Naive thymus-derived CD4-positive, alpha-beta T cell (primary cell): ENCODE measurements around the gene RCC2. TPM values are rescaled to one million over a fixed set of nuclear protein-coding genes. Genes with fewer than 3 reads are reported as not detected.
"Not testable (repeated sequence)": the region's sequence is repeated elsewhere in the genome, so short reads cannot be mapped to it uniquely, and the experiment has no call there.

Source experiments
- ATAC-seq: fragments of 150-1000 bp; cut with Tn5 transposase; 2 replicates; pipeline ENCODE4 v1.10.0; 2021; ENCODE audit warnings: mild to moderate bottlenecking, moderate library complexity
- CTCF ChIA-PET: fragments of 350-600 bp; sonication (Branson Sonifier 250); formaldehyde crosslinking; loops from one replicate; lab custom pipeline; 2021; ENCODE audit warnings: antibody characterized with exemption; lab: Charles Lee
- POLR2A ChIA-PET: fragments of 350-600 bp; sonication (Branson Sonifier 250); formaldehyde crosslinking; loops from one replicate; lab custom pipeline; 2021; ENCODE audit warnings: antibody characterized with exemption, inconsistent platforms; lab: Charles Lee
- DNase-seq, 9 donors: peaks; one replicate each; pipeline versions ENCODE4 v3.0.0 to v3.0.0-alpha.2; 2020 to 2022; ENCODE audit warnings: mixed read lengths in 1 of 9
- H3K27ac ChIP-seq: one replicate; pipeline ENCODE4 v1.7.0; 2013; ENCODE audit warnings: mild to moderate bottlenecking, low read depth, low read length, moderate library complexity
- H3K27me3 ChIP-seq, 2 donors: one replicate each; pipeline ENCODE4 v1.7.0; 2013; ENCODE audit warnings: low read length in 2 of 2, mild to moderate bottlenecking in 2 of 2, moderate library complexity in 2 of 2; ENCODE audit not compliant: control insufficient read depth in 2 of 2, insufficient read depth in 2 of 2
- H3K36me3 ChIP-seq, 3 experiments: 1 replicate in 2 of 3; 2 replicates in 1 of 3; pipeline ENCODE4 v1.7.0; 2013; ENCODE audit warnings: low read length in 3 of 3, mild to moderate bottlenecking in 3 of 3, moderate library complexity in 1 of 3; ENCODE audit not compliant: insufficient read depth in 3 of 3, control insufficient read depth in 2 of 3
- H3K4me1 ChIP-seq, 2 donors: one replicate each; pipeline ENCODE4 v1.7.0; 2013; ENCODE audit warnings: low read length in 2 of 2, mild to moderate bottlenecking in 2 of 2, moderate library complexity in 1 of 2; ENCODE audit not compliant: control insufficient read depth in 2 of 2, insufficient read depth in 2 of 2
- H3K4me3 ChIP-seq: 2 replicates; pipeline ENCODE4 v1.7.0; 2013; ENCODE audit warnings: mild to moderate bottlenecking, low read length
- H3K9me3 ChIP-seq, 3 experiments: 1 replicate in 2 of 3; 2 replicates in 1 of 3; pipeline ENCODE4 v1.7.0; 2013; ENCODE audit warnings: low read length in 3 of 3; ENCODE audit not compliant: control insufficient read depth in 2 of 3
- H3K27ac Mint-ChIP-seq, 9 donors: one replicate each; pipeline ENCODE4 v1.8.0; 2020 to 2022; ENCODE audit warnings: mixed read lengths in 9 of 9, mild to moderate bottlenecking in 8 of 9, moderate library complexity in 5 of 9, inconsistent platforms in 2 of 9
- H3K27me3 Mint-ChIP-seq, 5 donors: one replicate each; pipeline ENCODE4 v1.8.0; 2021 to 2022; ENCODE audit warnings: mixed read lengths in 5 of 5, mild to moderate bottlenecking in 1 of 5
- H3K36me3 Mint-ChIP-seq, 5 donors: one replicate each; pipeline ENCODE4 v1.8.0; 2020 to 2022; ENCODE audit warnings: mixed read lengths in 5 of 5, mild to moderate bottlenecking in 3 of 5, inconsistent platforms in 1 of 5
- H3K4me1 Mint-ChIP-seq, 7 donors: one replicate each; pipeline ENCODE4 v1.8.0; 2020 to 2022; ENCODE audit warnings: mixed read lengths in 7 of 7, mild to moderate bottlenecking in 3 of 7, inconsistent platforms in 1 of 7
- H3K4me3 Mint-ChIP-seq, 10 donors: one replicate each; pipeline ENCODE4 v1.8.0; 2020 to 2022; ENCODE audit warnings: mild to moderate bottlenecking in 10 of 10, mixed read lengths in 10 of 10, moderate library complexity in 6 of 10, inconsistent platforms in 2 of 10
- H3K9me3 Mint-ChIP-seq, 11 donors: one replicate each; pipeline ENCODE4 v1.8.0; 2020 to 2022; ENCODE audit warnings: mixed read lengths in 11 of 11, mild to moderate bottlenecking in 4 of 11, inconsistent platforms in 1 of 11, moderate library complexity in 1 of 11
- intact Hi-C, 2 donors: fragments of 100-400 bp; cut with micrococcal nuclease; formaldehyde crosslinking; loops; one replicate each; pipeline ENCODE4 v1.15.1; 2023
- polyA plus RNA-seq, 2 donors: library from polyadenylated mRNA; unstranded; fragments of 300-500 nt; fragmentation: Illumina TruSeq; gene quantifications; one replicate each; pipeline ENCODE4 v1.2.3, GENCODE V29; 2021
- total RNA-seq, 6 experiments: library from RNA in 5 of 6; stranded (reverse) in 5 of 6; gene quantifications; 1 replicate in 5 of 6; 2 replicates in 1 of 6; pipeline ENCODE4 v1.2.3 and lab custom pipeline; 2021 to 2026

The RCC2 gene
- total and polyA plus RNA-seq, 7 experiments from 2014 or later, result 12.0 to 130 (median 43.5) TPM

DNA sequence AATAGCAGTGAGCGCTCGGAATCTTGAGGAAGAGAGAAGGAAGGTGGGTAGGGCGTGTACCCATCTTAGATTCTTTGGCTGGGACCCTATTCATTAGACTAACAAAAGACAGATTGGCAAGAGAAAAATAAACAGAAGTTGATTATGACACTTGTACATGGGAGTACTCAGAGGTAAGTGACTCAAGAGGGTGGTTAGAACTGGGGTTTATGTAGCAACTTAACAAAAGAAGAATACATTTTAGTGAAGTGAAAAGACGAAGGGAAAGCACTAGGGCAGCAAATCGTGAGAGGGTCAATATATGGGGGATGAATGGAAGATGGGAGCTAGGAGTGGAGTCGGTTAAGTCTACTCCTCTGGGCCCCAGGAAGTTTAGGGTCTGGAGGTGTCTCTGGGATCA lies 25.8 kb upstream of the RCC2 start:
- ChIA-PET POLR2A (no interaction called here), CTCF (interaction anchor here (0.6 kb wide), 1 partner anchor 78 kb away, joined by 5 read pairs; no protein-coding TSS in a partner anchor)
- no peaks in the 10 kb centered on the region for H3K4me1 Mint-ChIP-seq
- Histone ChIP-seq H3K4me3 (no peak overlapping the region), H3K27me3 (no peaks in the 10 kb centered on the region), H3K9me3 (no peaks in the 10 kb centered on the region), H3K36me3 (no peaks in the 10 kb centered on the region), H3K27ac (no peak overlapping the region), H3K4me1 (no peaks in the 10 kb centered on the region)
- ATAC-seq, result peak; percentile 50
- intact Hi-C loops, result no loop called here
- no peak for DNase-seq
- H3K27ac Mint-ChIP-seq, result no peak overlapping the region
- no peaks in the 10 kb centered on the region for H3K36me3 Mint-ChIP-seq
- no peak overlapping the region for H3K4me3 Mint-ChIP-seq
- peaks cover 0 to 7% (median 3%) of the 10 kb centered on the region in 5 donors for H3K27me3 Mint-ChIP-seq
- H3K9me3 Mint-ChIP-seq, result no peaks in the 10 kb centered on the region

DNA sequence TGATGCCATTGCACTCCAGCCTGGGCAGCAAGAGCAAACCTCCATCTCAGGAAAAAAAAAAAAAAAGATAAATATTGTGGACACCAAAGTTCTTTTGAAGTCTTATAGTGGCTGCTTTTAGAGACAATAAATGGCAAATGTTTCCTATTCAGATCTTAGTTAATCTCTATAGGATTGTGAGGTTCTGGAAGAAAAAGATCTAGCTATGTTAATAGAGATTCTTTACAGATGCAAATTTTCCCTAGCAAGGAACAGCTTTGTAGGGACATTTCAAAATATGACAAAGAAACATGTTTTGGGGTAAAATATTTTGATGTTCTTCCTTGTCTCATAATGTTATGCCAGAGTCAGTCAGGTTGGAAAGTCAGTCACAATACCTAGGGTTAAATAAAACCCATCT lies 24.5 kb upstream of the RCC2 start:
- H3K36me3 Mint-ChIP-seq, result no peaks in the 10 kb centered on the region
- ChIA-PET CTCF (no interaction called here), POLR2A (no interaction called here)
- intact Hi-C loops, result no loop called here
- Histone ChIP-seq H3K9me3 (no peaks in the 10 kb centered on the region), H3K4me1 (no peaks in the 10 kb centered on the region), H3K4me3 (no peak overlapping the region), H3K27me3 (no peaks in the 10 kb centered on the region), H3K27ac (no peak overlapping the region), H3K36me3 (no peaks in the 10 kb centered on the region)
- H3K9me3 Mint-ChIP-seq, result peaks cover 0 to 2% (median 0%) of the 10 kb centered on the region in 11 donors
- ATAC-seq (no peak), DNase-seq (no peak)
- no peak overlapping the region for H3K4me3 Mint-ChIP-seq
- no peaks in the 10 kb centered on the region for H3K4me1 Mint-ChIP-seq
- H3K27ac Mint-ChIP-seq, result no peak overlapping the region
- peaks cover 0 to 12% (median 3%) of the 10 kb centered on the region in 5 donors for H3K27me3 Mint-ChIP-seq

DNA sequence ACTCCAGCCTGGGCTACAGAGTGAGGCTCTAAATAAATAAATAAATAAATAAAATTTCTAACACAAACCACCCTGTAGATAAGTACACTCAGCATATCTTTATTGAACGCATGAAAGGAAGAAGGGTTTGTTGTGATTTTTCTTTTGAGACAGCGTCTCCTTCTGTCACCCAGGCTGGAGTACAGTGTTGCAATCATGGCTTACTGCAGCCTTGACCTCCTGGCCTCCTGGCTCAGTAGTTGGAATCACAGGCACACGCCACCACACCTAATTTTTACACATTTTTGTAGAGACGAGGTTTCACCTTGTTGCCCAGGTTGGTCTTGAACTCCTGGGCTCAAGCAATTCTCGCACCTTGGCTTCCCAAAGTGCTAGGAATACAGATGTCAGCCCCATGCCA lies 23.2 kb upstream of the RCC2 start:
- Histone ChIP-seq H3K4me1 (no peaks in the 10 kb centered on the region), H3K4me3 (no peak overlapping the region), H3K27me3 (no peaks in the 10 kb centered on the region), H3K9me3 (no peaks in the 10 kb centered on the region), H3K36me3 (no peaks in the 10 kb centered on the region), H3K27ac (no peak overlapping the region)
- intact Hi-C loops, result no loop called here
- Mint-ChIP-seq H3K4me1 (no peaks in the 10 kb centered on the region), H3K27ac (no peak overlapping the region), H3K4me3 (no peak overlapping the region), H3K9me3 (peaks cover 0 to 2% (median 0%) of the 10 kb centered on the region in 11 donors), H3K27me3 (peaks cover 0 to 12% (median 3%) of the 10 kb centered on the region in 5 donors), H3K36me3 (no peaks in the 10 kb centered on the region)
- no peak for DNase-seq
- POLR2A ChIA-PET, result no interaction called here
- CTCF ChIA-PET, result no interaction called here
- no peak for ATAC-seq

DNA sequence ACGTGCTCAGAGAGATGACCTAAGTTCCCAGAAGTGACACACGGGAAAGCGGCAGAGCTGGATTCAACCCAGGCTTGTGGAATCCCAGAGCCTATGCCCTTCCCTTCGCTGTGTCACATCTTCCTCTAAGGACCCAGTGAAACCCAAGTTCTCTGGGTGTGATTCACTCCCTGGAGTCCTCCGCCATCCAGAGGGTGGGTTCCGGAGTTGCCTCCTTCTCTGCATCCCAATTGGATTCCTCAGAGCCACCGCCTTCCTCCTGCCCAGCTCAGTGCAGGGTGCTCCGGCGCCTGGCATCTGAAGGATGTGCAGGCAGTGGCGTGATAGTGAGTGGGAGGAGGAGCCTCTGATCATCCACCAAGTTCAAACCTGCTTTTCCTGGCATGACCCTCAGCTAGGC lies 20.7 kb upstream of the RCC2 start:
- intact Hi-C loops, result no loop called here
- H3K4me3 ChIP-seq, result no peak overlapping the region
- Mint-ChIP-seq H3K9me3 (peaks cover 0 to 2% (median 0%) of the 10 kb centered on the region in 11 donors), H3K36me3 (no peaks in the 10 kb centered on the region), H3K27ac (no peak overlapping the region), H3K4me3 (no peak overlapping the region), H3K27me3 (peaks cover 0 to 12% (median 3%) of the 10 kb centered on the region in 5 donors), H3K4me1 (no peaks in the 10 kb centered on the region)
- H3K27ac ChIP-seq, result no peak overlapping the region
- no peaks in the 10 kb centered on the region for H3K36me3 ChIP-seq
- H3K9me3 ChIP-seq, result no peaks in the 10 kb centered on the region
- ATAC-seq (no peak), DNase-seq (no peak)
- no peaks in the 10 kb centered on the region for H3K27me3 ChIP-seq
- ChIA-PET POLR2A (no interaction called here), CTCF (no interaction called here)
- no peaks in the 10 kb centered on the region for H3K4me1 ChIP-seq

DNA sequence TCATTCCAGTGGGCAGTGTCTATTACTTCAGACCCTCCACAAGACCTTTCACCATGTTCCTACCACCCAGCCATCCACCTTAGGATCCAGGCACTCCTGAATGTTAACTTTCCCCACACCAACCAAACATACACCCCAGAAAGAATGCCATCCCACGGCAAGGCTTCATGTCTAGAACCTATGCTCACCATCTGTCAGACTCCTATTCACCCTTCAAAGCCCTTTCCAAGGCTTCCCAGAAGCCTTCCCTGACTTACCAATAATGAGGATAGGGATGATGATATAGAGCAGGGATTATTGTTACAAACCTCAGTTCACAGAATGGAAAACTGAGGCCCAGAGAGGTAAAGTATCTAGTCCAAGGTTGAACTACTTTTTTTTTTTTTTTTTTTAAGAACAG lies 19.3 kb upstream of the RCC2 start:
- ATAC-seq (no peak), DNase-seq (no peak)
- Histone ChIP-seq H3K36me3 (no peaks in the 10 kb centered on the region), H3K4me3 (no peak overlapping the region), H3K27ac (no peak overlapping the region), H3K4me1 (no peaks in the 10 kb centered on the region), H3K27me3 (no peaks in the 10 kb centered on the region), H3K9me3 (no peaks in the 10 kb centered on the region)
- ChIA-PET CTCF (no interaction called here), POLR2A (no interaction called here)
- Mint-ChIP-seq H3K27ac (no peak overlapping the region), H3K36me3 (no peaks in the 10 kb centered on the region), H3K4me1 (no peaks in the 10 kb centered on the region), H3K4me3 (no peak overlapping the region), H3K27me3 (peaks cover 0 to 12% (median 0%) of the 10 kb centered on the region in 5 donors), H3K9me3 (peaks cover 0 to 2% (median 0%) of the 10 kb centered on the region in 11 donors)
- intact Hi-C loops, result no loop called here

DNA sequence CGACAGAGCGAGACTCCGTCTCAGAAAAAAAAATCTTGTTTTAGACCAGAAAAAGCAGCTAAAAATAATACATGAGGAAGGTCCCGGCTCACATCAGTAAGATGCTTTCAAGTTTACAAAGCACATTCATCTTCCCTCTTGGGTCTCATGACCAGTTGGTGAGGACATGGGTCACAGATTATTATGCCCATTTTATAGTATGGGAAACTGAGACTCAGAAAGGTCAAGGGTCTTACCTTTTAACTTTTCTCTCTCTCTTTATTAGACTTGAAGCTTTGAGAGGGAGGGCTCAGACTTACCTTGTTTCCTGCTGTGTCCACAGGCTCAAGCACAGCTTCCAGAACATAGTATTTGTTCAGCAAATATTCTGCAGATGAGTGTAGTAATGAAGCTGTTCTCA lies 13.2 kb upstream of the RCC2 start:
- Mint-ChIP-seq H3K27ac (no peak overlapping the region), H3K36me3 (no peaks in the 10 kb centered on the region), H3K27me3 (no peaks in the 10 kb centered on the region), H3K4me3 (no peak overlapping the region), H3K9me3 (no peaks in the 10 kb centered on the region), H3K4me1 (no peaks in the 10 kb centered on the region)
- Histone ChIP-seq H3K9me3 (no peaks in the 10 kb centered on the region), H3K4me1 (no peaks in the 10 kb centered on the region), H3K27ac (no peak overlapping the region), H3K27me3 (no peaks in the 10 kb centered on the region), H3K4me3 (no peak overlapping the region), H3K36me3 (no peaks in the 10 kb centered on the region)
- ChIA-PET CTCF (interaction anchor here (0.7 kb wide), 1 partner anchor 25 kb away, joined by 5 read pairs; no protein-coding TSS in a partner anchor), POLR2A (no interaction called here)
- ATAC-seq (no peak), DNase-seq (no peak)
- intact Hi-C loops, result no loop called here

DNA sequence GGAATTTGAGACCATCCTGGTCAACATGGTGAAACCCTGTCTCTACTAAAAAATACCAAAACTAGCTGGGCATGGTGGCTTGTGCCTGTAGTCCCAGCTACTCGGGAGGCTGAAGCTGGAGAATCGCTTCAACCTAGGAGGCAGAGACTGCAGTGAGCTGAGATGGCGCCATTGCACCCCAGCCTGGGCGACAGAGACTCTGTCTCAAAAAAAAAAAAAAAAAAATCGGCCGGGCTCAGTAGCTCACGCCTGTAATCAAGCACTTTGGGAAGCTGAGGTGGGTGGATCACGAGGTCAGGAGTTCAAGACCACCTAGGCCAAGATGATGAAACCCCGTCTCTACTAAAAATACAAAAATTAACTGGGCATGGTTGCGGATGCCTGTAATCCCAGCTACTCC lies 12.7 kb upstream of the RCC2 start:
- POLR2A ChIA-PET, CTCF ChIA-PET, DNase-seq, H3K9me3 ChIP-seq, H3K4me1 Mint-ChIP-seq, ATAC-seq, H3K36me3 Mint-ChIP-seq, intact Hi-C loops, H3K27me3 ChIP-seq, H3K27ac ChIP-seq, H3K4me3 Mint-ChIP-seq, H3K4me3 ChIP-seq, H3K36me3 ChIP-seq, H3K9me3 Mint-ChIP-seq, H3K27me3 Mint-ChIP-seq, H3K27ac Mint-ChIP-seq, H3K4me1 ChIP-seq: not testable (repeated sequence)
